H1 (cell line): ENCODE measurements around the gene SMIM24. TPM values are rescaled to one million over a fixed set of nuclear protein-coding genes. Genes with fewer than 3 reads are reported as not detected.

Experiments used
- CTCF ChIA-PET: fragments of 300-600 bp; sonication (Branson Sonifier 250); formaldehyde crosslinking; loops from one replicate; lab custom pipeline; 2021; ENCODE audit not compliant: partially characterized antibody; lab: Charles Lee
- POLR2A ChIA-PET: fragments of 300-600 bp; sonication (Branson Sonifier 250); formaldehyde crosslinking; loops from one replicate; lab custom pipeline; 2021; ENCODE audit warnings: inconsistent platforms; ENCODE audit not compliant: partially characterized antibody; lab: Charles Lee
- DNase-seq, 2 experiments: peaks; one replicate each; pipeline versions ENCODE4 v3.0.0 to v3.0.0-alpha.2; 2010 to 2022; ENCODE audit warnings: low spot score in 2 of 2, low read depth in 1 of 2, mixed read lengths in 1 of 2
- FAIRE-seq: peaks from 2 replicates; lab custom pipeline; 2011; peaks lifted over from hg19 to GRCh38; lab: Jason Lieb, UNC
- H2AFZ ChIP-seq: 2 replicates; pipeline ENCODE4 v1.8.1; 2012; ENCODE audit warnings: low read length, inconsistent platforms
- H2AK5ac ChIP-seq: 2 replicates; pipeline ENCODE4 v1.6.1; 2013; ENCODE audit warnings: low read depth, low read length
- H2BK120ac ChIP-seq: replicated peaks from 2 replicates; pipeline ENCODE3; 2013; ENCODE audit warnings: low read depth, low read length, inconsistent platforms
- H2BK12ac ChIP-seq: 2 replicates; pipeline ENCODE4 v1.6.1; 2013; ENCODE audit warnings: low read depth, low read length
- H2BK15ac ChIP-seq: 2 replicates; pipeline ENCODE4 v1.6.1; 2013; ENCODE audit warnings: low read length
- H2BK20ac ChIP-seq: 2 replicates; pipeline ENCODE4 v1.6.1; 2013; ENCODE audit warnings: low read length
- H2BK5ac ChIP-seq: 2 replicates; pipeline ENCODE4 v1.6.1; 2013; ENCODE audit warnings: low read depth, low read length
- H3K14ac ChIP-seq: 2 replicates; pipeline ENCODE4 v1.6.1; 2013; ENCODE audit warnings: inconsistent platforms; ENCODE audit not compliant: insufficient read length
- H3K18ac ChIP-seq: 2 replicates; pipeline ENCODE4 v1.6.1; 2013; ENCODE audit warnings: low read length; ENCODE audit errors: extremely low read depth
- H3K23ac ChIP-seq: 2 replicates; pipeline ENCODE4 v1.6.1; 2013; ENCODE audit warnings: inconsistent platforms; ENCODE audit not compliant: insufficient read length
- H3K23me2 ChIP-seq: 2 replicates; pipeline ENCODE4 v1.6.1; 2013; ENCODE audit warnings: low read depth, low read length
- H3K27ac ChIP-seq: 2 replicates; pipeline ENCODE4 v1.6.1; 2011; ENCODE audit warnings: low read depth, low read length, inconsistent platforms
- H3K27me3 ChIP-seq, 4 experiments: replicated peaks in 1 of 4; 1 replicate in 1 of 4; 2 replicates in 3 of 4; pipeline versions ENCODE4 v1.6.1 to v1.8.1; 2011 to 2013; ENCODE audit warnings: low read length in 3 of 4, mild to moderate bottlenecking in 3 of 4, inconsistent platforms in 2 of 4, mixed read lengths in 2 of 4, moderate library complexity in 1 of 4; ENCODE audit not compliant: control insufficient read depth in 3 of 4, insufficient read depth in 3 of 4; ENCODE audit errors: extremely low read depth in 1 of 4
- H3K36me3 ChIP-seq, 4 experiments: 2 replicates each; pipeline versions ENCODE4 v1.6.1 to v1.8.1; 2011 to 2013; ENCODE audit warnings: mild to moderate bottlenecking in 4 of 4, low read length in 3 of 4, moderate library complexity in 2 of 4, control low read depth in 1 of 4, inconsistent platforms in 1 of 4; ENCODE audit not compliant: insufficient read depth in 4 of 4, control insufficient read depth in 2 of 4
- H3K4ac ChIP-seq: replicated peaks from 2 replicates; pipeline ENCODE3; 2013; ENCODE audit warnings: low read length, low read depth, mixed read lengths, inconsistent platforms; ENCODE audit not compliant: insufficient read length
- H3K4me1 ChIP-seq, 4 experiments: replicated peaks in 1 of 4; 1 replicate in 1 of 4; 2 replicates in 3 of 4; pipeline versions ENCODE4 v1.6.1 to v1.8.1; 2011 to 2013; ENCODE audit warnings: low read length in 3 of 4, inconsistent platforms in 2 of 4, mixed read lengths in 1 of 4; ENCODE audit not compliant: insufficient read depth in 4 of 4, control insufficient read depth in 3 of 4
- H3K4me2 ChIP-seq, 2 experiments: 2 replicates each; pipeline versions ENCODE4 v1.6.1 to v1.8.1; 2011 to 2013; ENCODE audit warnings: low read depth in 2 of 2, low read length in 2 of 2, control low read depth in 1 of 2, inconsistent platforms in 1 of 2, mild to moderate bottlenecking in 1 of 2; ENCODE audit not compliant: insufficient read depth in 1 of 2
- H3K4me3 ChIP-seq, 4 experiments: fragments of 200-600, 300-600 bp in 1 of 4; sonication (generic), shearing (Covaris generic), sonication (Bioruptor Twin) in 1 of 4; 2 replicates each; pipeline versions ENCODE4 v1.5.1 to v1.8.1; 2011 to 2016; ENCODE audit warnings: low read length in 4 of 4, low read depth in 3 of 4, control low read depth in 2 of 4, inconsistent platforms in 2 of 4, mild to moderate bottlenecking in 2 of 4, mixed read lengths in 1 of 4, moderate library complexity in 1 of 4; ENCODE audit not compliant: insufficient read depth in 2 of 4; ENCODE audit errors: extremely low read depth in 1 of 4
- H3K56ac ChIP-seq: replicated peaks from 2 replicates; pipeline ENCODE3; 2013; ENCODE audit warnings: low read depth, mild to moderate bottlenecking, mixed read lengths, low read length, inconsistent platforms; ENCODE audit not compliant: insufficient read length
- H3K79me1 ChIP-seq: 2 replicates; pipeline ENCODE4 v1.6.1; 2013; ENCODE audit warnings: low read depth, low read length, control low read depth
- H3K79me2 ChIP-seq, 2 experiments: 2 replicates each; pipeline versions ENCODE4 v1.6.1 to v1.8.1; 2012 to 2013; ENCODE audit warnings: low read length in 2 of 2, mild to moderate bottlenecking in 2 of 2, inconsistent platforms in 1 of 2; ENCODE audit not compliant: insufficient read depth in 2 of 2, control insufficient read depth in 1 of 2
- H3K9ac ChIP-seq, 4 experiments: replicated peaks in 1 of 4; 1 replicate in 1 of 4; 2 replicates in 3 of 4; pipeline versions ENCODE4 v1.6.1 to v1.8.1; 2011 to 2013; ENCODE audit warnings: low read depth in 3 of 4, low read length in 3 of 4, control low read depth in 2 of 4, mild to moderate bottlenecking in 2 of 4, moderate library complexity in 2 of 4, inconsistent platforms in 1 of 4; ENCODE audit errors: extremely low read depth in 1 of 4
- H3K9me3 ChIP-seq, 2 experiments: 2 replicates each; pipeline versions ENCODE4 v1.6.1 to v1.8.1; 2012 to 2013; ENCODE audit warnings: mild to moderate bottlenecking in 2 of 2, moderate library complexity in 2 of 2, control low read depth in 1 of 2, inconsistent platforms in 1 of 2, low read depth in 1 of 2, low read length in 1 of 2, mixed read lengths in 1 of 2; ENCODE audit not compliant: insufficient read depth in 2 of 2
- H4K20me1 ChIP-seq, 2 experiments: replicated peaks in 1 of 2; 2 replicates each; pipeline versions ENCODE3 to v1.8.1; 2011 to 2013; ENCODE audit warnings: inconsistent platforms in 2 of 2, low read length in 2 of 2, mild to moderate bottlenecking in 1 of 2; ENCODE audit not compliant: insufficient read depth in 2 of 2, control insufficient read depth in 1 of 2
- H4K5ac ChIP-seq: 2 replicates; pipeline ENCODE4 v1.6.1; 2013; ENCODE audit warnings: low read length, low read depth, mixed read lengths, inconsistent platforms; ENCODE audit not compliant: insufficient read length
- H4K8ac ChIP-seq: 2 replicates; pipeline ENCODE4 v1.8.0; 2013; ENCODE audit warnings: mild to moderate bottlenecking, moderate library complexity, low read length, inconsistent platforms; ENCODE audit not compliant: insufficient read depth; ENCODE audit errors: extremely low read depth
- H4K91ac ChIP-seq: replicated peaks from 2 replicates; pipeline ENCODE3; 2013; ENCODE audit warnings: low read length, mixed read lengths, inconsistent platforms; ENCODE audit not compliant: insufficient read length
- ATF3 ChIP-seq: IDR thresholded peaks from 2 replicates; pipeline ENCODE4 v1.6.1; 2011; ENCODE audit warnings: low read depth, mild to moderate bottlenecking, low read length; ENCODE audit not compliant: insufficient read depth
- BACH1 ChIP-seq: IDR thresholded peaks from 2 replicates; pipeline ENCODE4 v1.6.1; 2012; ENCODE audit warnings: low read length, improper control_type of control experiment
- BRCA1 ChIP-seq: IDR thresholded peaks from 2 replicates; pipeline ENCODE4 v1.6.1; 2012; ENCODE audit warnings: low read depth, low read length, improper control_type of control experiment
- CREB1 ChIP-seq: IDR thresholded peaks from 2 replicates; pipeline ENCODE4 v1.6.1; 2012; ENCODE audit warnings: inconsistent platforms
- HDAC6 ChIP-seq: IDR thresholded peaks from one replicate; pipeline ENCODE4 v1.7.1; 2012; ENCODE audit warnings: low read depth, mild to moderate bottlenecking, inconsistent platforms, low read length, moderate library complexity
- JUND ChIP-seq: IDR thresholded peaks from 2 replicates; pipeline ENCODE4 v1.6.1; 2011; ENCODE audit warnings: mild to moderate bottlenecking, improper control_type of control experiment, low read length
- MAX ChIP-seq: IDR thresholded peaks from 2 replicates; pipeline ENCODE4 v1.6.1; 2012; ENCODE audit warnings: inconsistent platforms
- POLR2AphosphoS5 ChIP-seq: IDR thresholded peaks from 2 replicates; pipeline ENCODE4 v1.6.1; 2011; ENCODE audit warnings: low read depth, low read length
- RXRA ChIP-seq: IDR thresholded peaks from 2 replicates; pipeline ENCODE4 v1.6.1; 2011; ENCODE audit warnings: low read depth, mild to moderate bottlenecking, low read length, moderate library complexity; ENCODE audit not compliant: insufficient read depth
- SIN3A ChIP-seq, 2 experiments: IDR thresholded peaks in 1 of 2; conservative IDR thresholded peaks in 1 of 2; 2 replicates each; pipeline ENCODE4 v1.6.1; 2011 to 2012; ENCODE audit warnings: low read length in 2 of 2, improper control_type of control experiment in 1 of 2, low read depth in 1 of 2, mild to moderate bottlenecking in 1 of 2
- TBP ChIP-seq: IDR thresholded peaks from 2 replicates; pipeline ENCODE4 v1.6.1; 2011; ENCODE audit warnings: low read depth, low read length, improper control_type of control experiment
- TCF12 ChIP-seq: IDR thresholded peaks from 2 replicates; pipeline ENCODE4 v1.6.1; 2011; ENCODE audit warnings: low read depth, mild to moderate bottlenecking, low read length
- YY1 ChIP-seq: IDR thresholded peaks from 2 replicates; pipeline ENCODE4 v1.6.1; 2011; ENCODE audit warnings: low read depth, mild to moderate bottlenecking, low read length
- WGBS, 2 experiments: shearing (Covaris generic) in 1 of 2; methylation state at CpG; one replicate each; pipeline versions ENCODE4 v1.1.6 to v1.1.7; 2013 to 2015; ENCODE audit warnings: low lambda C conversion rate in 2 of 2, mixed read lengths in 2 of 2, inconsistent platforms in 1 of 2, low coverage in 1 of 2, missing lambda C conversion rate in 1 of 2; ENCODE audit not compliant: insufficient replicate concordance in 2 of 2, insufficient coverage in 1 of 2, insufficient read length in 1 of 2; ENCODE audit errors: extremely low coverage in 1 of 2, missing lambda C conversion rate in 1 of 2; 5-methylcytosine and 5-hydroxymethylcytosine counted together
- polyA plus RNA-seq, 7 experiments: library from polyadenylated mRNA; depleted of rRNA in 3 of 7; stranded (reverse) in 5 of 7; unstranded in 2 of 7; fragments of >200 nt in 5 of 7; fragments of 200-250 nt in 2 of 7; gene quantifications; 1 replicate in 5 of 7; 2 replicates in 1 of 7; 4 replicates in 1 of 7; pipeline versions ENCODE4 v1.2.1 to v1.2.3, GENCODE V29; 2011 to 2013; ENCODE audit warnings: missing spikeins in 2 of 7, mixed read lengths in 2 of 7
- total RNA-seq: library from RNA; stranded (reverse); fragmentation: NEBNext Ultra II Directional; extraction: Animal tissue kit (Norgen Biotek cat#: 25700); gene quantifications from 2 replicates; pipeline ENCODE4 v1.2.1, GENCODE V29; 2021

The SMIM24 gene
- total and polyA plus RNA-seq, 2 of the 8 experiments (the other 6 are each of a cell fraction or from before 2014, with no cell fraction given): 3.8 to 4.5 TPM

GRCh38 chr19:3452171-3452941, 28.0 kb downstream of the SMIM24 start:
- no peak overlapping the region for H2BK5ac ChIP-seq
- no peak overlapping the region for H4K91ac ChIP-seq
- no peak overlapping the region for H3K27ac ChIP-seq
- no peak overlapping the region for H2BK20ac ChIP-seq
- ChIA-PET POLR2A (no interaction called here), CTCF (interaction anchor here (0.7 to 4.8 kb wide), 6 partner anchors 14 to 177 kb away, joined by 3 to 22 read pairs (median 3); no protein-coding TSS in a partner anchor)
- H3K27me3 ChIP-seq: peaks cover 0 to 4% (median 3%) of the 10 kb centered on the region in 4 experiments; a peak in 3 of 7 replicates
- H3K4me2 ChIP-seq: no peak overlapping the region
- H3K18ac ChIP-seq: no peak overlapping the region
- no peaks in the 10 kb centered on the region for H3K79me2 ChIP-seq
- no peak overlapping the region for H2BK12ac ChIP-seq
- no peak overlapping the region for H3K56ac ChIP-seq
- H3K23ac ChIP-seq: no peak overlapping the region
- no peak overlapping the region for H3K14ac ChIP-seq
- H3K9ac ChIP-seq: no peak overlapping the region
- DNase-seq (no peak), FAIRE-seq (no peak)
- no peak overlapping the region for H3K4me3 ChIP-seq
- H4K20me1 ChIP-seq: peaks cover 0 to 3% of the 10 kb centered on the region in 2 experiments
- no peaks in the 10 kb centered on the region for H3K23me2 ChIP-seq
- H2AK5ac ChIP-seq: no peak overlapping the region
- H3K4me1 ChIP-seq: peaks cover 0 to 3% (median 1%) of the 10 kb centered on the region in 4 experiments; a peak in 3 of 7 replicates
- WGBS, 2 experiments: 90% methylated on average over 38 of the region's 38 CpGs; no CpG with 5 or more reads in 1 of the 2 experiments
- no peaks in the 10 kb centered on the region for H3K36me3 ChIP-seq
- H2AFZ ChIP-seq: no peak overlapping the region
- no peak overlapping the region for H4K8ac ChIP-seq
- H4K5ac ChIP-seq: no peak overlapping the region
- no peak overlapping the region for H3K4ac ChIP-seq
- no peak overlapping the region for H2BK15ac ChIP-seq
- H3K9me3 ChIP-seq: no peaks in the 10 kb centered on the region
- no peaks in the 10 kb centered on the region for H3K79me1 ChIP-seq
- H2BK120ac ChIP-seq: no peak overlapping the region
- no peak for TF ChIP-seq ATF3
- no peak for TF ChIP-seq MAX
- TF ChIP-seq SIN3A (conservative IDR thresholded peaks at IDR 0.05 in 1 of 2, IDR thresholded peaks at IDR 0.05 in 1 of 2; ENCODE audit: low read depth in 1 of 2, low read length in 2 of 2): no peak
- no peak for TF ChIP-seq BRCA1
- TF ChIP-seq POLR2AphosphoS5: no peak
- no peak for TF ChIP-seq HDAC6
- no peak for TF ChIP-seq TBP
- no peak for TF ChIP-seq JUND
- TF ChIP-seq TCF12: no peak
- TF ChIP-seq CREB1: no peak
- no peak for TF ChIP-seq RXRA
- TF ChIP-seq YY1: no peak
- TF ChIP-seq BACH1: no peak
